ENCODE measurements around the gene FSIP1.

DNA sequence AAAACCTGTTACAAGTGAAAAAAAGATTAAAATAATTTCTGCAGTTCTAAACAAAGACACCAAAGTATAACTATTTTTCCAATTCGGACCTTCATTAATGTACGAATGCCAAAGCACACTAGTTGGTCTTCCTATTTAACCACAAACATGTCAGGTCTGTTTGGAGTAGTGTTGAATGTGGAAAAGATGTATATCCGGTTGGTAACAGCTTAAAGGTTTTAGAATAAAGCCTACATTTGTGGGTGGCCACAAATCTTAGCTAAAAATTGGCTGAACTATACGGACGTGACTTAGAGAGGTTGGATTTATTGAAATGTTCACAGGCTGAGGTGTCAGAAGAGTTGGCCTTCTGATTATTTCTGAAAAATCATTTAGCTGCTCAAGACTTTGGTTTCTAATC lies 78.4 kb downstream of the FSIP1 start:
- TF ChIP-seq POLR2A (IDR thresholded peaks at IDR 0.05), result no peak
- TF ChIP-seq, protein P1, sequence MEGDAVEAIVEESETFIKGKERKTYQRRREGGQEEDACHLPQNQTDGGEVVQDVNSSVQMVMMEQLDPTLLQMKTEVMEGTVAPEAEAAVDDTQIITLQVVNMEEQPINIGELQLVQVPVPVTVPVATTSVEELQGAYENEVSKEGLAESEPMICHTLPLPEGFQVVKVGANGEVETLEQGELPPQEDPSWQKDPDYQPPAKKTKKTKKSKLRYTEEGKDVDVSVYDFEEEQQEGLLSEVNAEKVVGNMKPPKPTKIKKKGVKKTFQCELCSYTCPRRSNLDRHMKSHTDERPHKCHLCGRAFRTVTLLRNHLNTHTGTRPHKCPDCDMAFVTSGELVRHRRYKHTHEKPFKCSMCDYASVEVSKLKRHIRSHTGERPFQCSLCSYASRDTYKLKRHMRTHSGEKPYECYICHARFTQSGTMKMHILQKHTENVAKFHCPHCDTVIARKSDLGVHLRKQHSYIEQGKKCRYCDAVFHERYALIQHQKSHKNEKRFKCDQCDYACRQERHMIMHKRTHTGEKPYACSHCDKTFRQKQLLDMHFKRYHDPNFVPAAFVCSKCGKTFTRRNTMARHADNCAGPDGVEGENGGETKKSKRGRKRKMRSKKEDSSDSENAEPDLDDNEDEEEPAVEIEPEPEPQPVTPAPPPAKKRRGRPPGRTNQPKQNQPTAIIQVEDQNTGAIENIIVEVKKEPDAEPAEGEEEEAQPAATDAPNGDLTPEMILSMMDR (IDR thresholded peaks at IDR 0.05), result no peak
- TF ChIP-seq POLR2AphosphoS5 (IDR thresholded peaks at IDR 0.05), result no peak
- TF ChIP-seq EP300 (IDR thresholded peaks at IDR 0.05; ENCODE audit: low read depth), result no peak
